ENCODE data around the gene RHBDF2.

DNA sequence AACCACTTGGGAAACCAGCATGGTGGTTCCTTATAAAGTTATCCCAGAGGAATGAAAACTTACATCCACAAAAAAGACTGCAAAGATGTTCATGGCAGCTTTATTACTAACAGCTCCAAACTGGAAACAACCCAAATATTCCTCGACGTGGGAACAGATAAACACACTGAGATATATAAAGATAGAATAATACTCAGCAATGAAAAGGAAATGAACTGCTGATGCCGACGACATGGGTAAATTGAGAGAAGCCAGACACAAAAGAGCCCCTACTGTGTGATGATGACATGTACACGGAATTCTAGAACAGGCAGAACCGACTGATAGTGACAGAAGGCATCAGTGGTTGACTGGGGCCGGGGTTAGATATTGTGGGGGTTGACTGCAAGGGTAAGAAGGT is 48.3 kb upstream of the RHBDF2 start:
- TF ChIP-seq, protein P1, sequence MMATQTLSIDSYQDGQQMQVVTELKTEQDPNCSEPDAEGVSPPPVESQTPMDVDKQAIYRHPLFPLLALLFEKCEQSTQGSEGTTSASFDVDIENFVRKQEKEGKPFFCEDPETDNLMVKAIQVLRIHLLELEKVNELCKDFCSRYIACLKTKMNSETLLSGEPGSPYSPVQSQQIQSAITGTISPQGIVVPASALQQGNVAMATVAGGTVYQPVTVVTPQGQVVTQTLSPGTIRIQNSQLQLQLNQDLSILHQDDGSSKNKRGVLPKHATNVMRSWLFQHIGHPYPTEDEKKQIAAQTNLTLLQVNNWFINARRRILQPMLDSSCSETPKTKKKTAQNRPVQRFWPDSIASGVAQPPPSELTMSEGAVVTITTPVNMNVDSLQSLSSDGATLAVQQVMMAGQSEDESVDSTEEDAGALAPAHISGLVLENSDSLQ (IDR thresholded peaks at IDR 0.05): no peak
- no peak for TF ChIP-seq L3MBTL2 (conservative IDR thresholded peaks at IDR 0.05)
- TF ChIP-seq LEF1 (IDR thresholded peaks at IDR 0.05; ENCODE audit: borderline replicate concordance): no peak
- no peak for TF ChIP-seq ARNT (IDR thresholded peaks at IDR 0.05)
